Peyer's patch (tissue), 4 donors: ENCODE data around the gene RAE1. TPM values are rescaled to one million over a fixed set of nuclear protein-coding genes. Genes with fewer than 3 reads are reported as not detected.

ENCODE experiments used
- DNase-seq, 3 donors: peaks; one replicate each; pipeline ENCODE4 v3.0.0-alpha.2; 2017 to 2019
- H3K27ac ChIP-seq, 4 donors: fragments of 200-600 bp; sonication (generic); one replicate each; pipeline ENCODE4 v1.5.1; 2016 to 2019
- H3K27me3 ChIP-seq, 2 donors: fragments of 200-600 bp; sonication (generic); one replicate each; pipeline ENCODE4 v1.5.1; 2019
- H3K36me3 ChIP-seq, 3 donors: fragments of 200-600 bp; sonication (generic); one replicate each; pipeline ENCODE4 v1.5.1; 2016 to 2019
- H3K4me1 ChIP-seq, 4 donors: fragments of 200-600 bp; sonication (generic); one replicate each; pipeline ENCODE4 v1.5.1; 2016 to 2019
- H3K4me3 ChIP-seq, 4 donors: fragments of 200-600 bp; sonication (generic); 1 replicate in 3 of 4; 2 replicates in 1 of 4; pipeline ENCODE4 v1.5.1; 2016 to 2019; ENCODE audit warnings: mild to moderate bottlenecking in 1 of 4
- H3K9me3 ChIP-seq, 4 donors: fragments of 200-600 bp; sonication (generic); one replicate each; pipeline ENCODE4 v1.5.1; 2016 to 2019; ENCODE audit warnings: mild to moderate bottlenecking in 1 of 4
- POLR2A ChIP-seq, 2 donors: fragments of 450-650 bp; IDR thresholded peaks; one replicate each; pipeline ENCODE4 v1.5.1; 2017; ENCODE audit warnings: antibody characterized with exemption in 2 of 2, mild to moderate bottlenecking in 2 of 2, moderate library complexity in 2 of 2
- total RNA-seq, 4 donors: library from RNA; depleted of rRNA; stranded (reverse); fragments of >200 nt; gene quantifications; one replicate each; pipeline ENCODE4 v1.1.0, GENCODE V29; 2016
- TF ChIP-seq, protein P1 (sequence below), 6 experiments: fragments of 450-650 bp in 4 of 6; fragments of 200-600 bp in 2 of 6; sonication (generic) in 1 of 6; IDR thresholded peaks; one replicate each; pipeline ENCODE4 v1.5.1; 2017 to 2019; ENCODE audit warnings: antibody characterized with exemption in 6 of 6, mild to moderate bottlenecking in 3 of 6, moderate library complexity in 1 of 6

The RAE1 gene
- total RNA-seq, 4 donors from 2014 or later: 21.5 to 38.9 (median 33.3) TPM

DNA sequence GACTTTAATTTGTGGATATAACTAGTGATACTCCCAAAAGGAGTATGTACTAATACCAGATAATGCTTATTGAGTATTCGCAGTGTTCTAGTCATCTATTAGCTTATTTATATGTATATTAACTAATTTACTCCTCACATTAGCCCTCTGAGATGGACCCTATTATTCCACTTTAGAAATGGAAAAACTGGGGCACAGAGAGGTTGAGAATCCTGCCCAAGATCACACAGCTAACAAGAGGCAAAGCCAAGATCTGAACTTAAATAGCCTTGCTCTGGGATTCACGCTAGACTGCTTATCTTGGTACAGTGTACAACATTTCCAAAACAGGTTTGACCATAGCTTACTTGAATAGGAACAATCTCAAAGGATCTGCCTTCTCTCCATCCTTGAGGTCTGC, 29.9 kb upstream of the RAE1 start:
- no peaks in the 10 kb centered on the region for H3K36me3 ChIP-seq
- H3K27ac ChIP-seq: no peak overlapping the region
- DNase-seq: no peak
- no peaks in the 10 kb centered on the region for H3K4me1 ChIP-seq
- H3K4me3 ChIP-seq: no peak overlapping the region
- H3K27me3 ChIP-seq: no peaks in the 10 kb centered on the region
- no peaks in the 10 kb centered on the region for H3K9me3 ChIP-seq
- TF ChIP-seq POLR2A (IDR thresholded peaks at IDR 0.05): no peak
- TF ChIP-seq, protein P1, sequence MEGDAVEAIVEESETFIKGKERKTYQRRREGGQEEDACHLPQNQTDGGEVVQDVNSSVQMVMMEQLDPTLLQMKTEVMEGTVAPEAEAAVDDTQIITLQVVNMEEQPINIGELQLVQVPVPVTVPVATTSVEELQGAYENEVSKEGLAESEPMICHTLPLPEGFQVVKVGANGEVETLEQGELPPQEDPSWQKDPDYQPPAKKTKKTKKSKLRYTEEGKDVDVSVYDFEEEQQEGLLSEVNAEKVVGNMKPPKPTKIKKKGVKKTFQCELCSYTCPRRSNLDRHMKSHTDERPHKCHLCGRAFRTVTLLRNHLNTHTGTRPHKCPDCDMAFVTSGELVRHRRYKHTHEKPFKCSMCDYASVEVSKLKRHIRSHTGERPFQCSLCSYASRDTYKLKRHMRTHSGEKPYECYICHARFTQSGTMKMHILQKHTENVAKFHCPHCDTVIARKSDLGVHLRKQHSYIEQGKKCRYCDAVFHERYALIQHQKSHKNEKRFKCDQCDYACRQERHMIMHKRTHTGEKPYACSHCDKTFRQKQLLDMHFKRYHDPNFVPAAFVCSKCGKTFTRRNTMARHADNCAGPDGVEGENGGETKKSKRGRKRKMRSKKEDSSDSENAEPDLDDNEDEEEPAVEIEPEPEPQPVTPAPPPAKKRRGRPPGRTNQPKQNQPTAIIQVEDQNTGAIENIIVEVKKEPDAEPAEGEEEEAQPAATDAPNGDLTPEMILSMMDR (IDR thresholded peaks at IDR 0.05): no peak

DNA sequence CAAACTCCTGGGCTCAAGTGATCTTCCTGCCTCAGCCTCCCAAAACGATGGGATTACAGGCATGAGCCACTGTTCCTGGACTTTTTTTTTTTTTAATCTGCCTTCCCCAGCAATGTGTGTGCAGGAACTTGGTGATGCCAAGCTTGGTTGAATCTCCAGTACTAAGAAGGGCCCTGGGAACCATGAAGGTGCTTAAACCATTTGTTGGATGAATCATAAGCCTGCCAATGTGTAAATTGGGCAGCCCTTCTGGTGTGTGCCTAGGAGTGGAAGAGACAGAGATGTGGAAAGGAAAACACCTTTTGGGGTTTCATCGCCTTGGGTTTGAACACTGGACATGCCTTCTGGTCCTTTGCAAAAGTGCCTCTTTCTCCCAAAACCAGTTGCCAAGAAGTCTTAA, 28.6 kb upstream of the RAE1 start:
- H3K27ac ChIP-seq: no peak overlapping the region
- peaks cover 0 to 3% (median 0%) of the 10 kb centered on the region in 4 donors for H3K4me1 ChIP-seq
- no peaks in the 10 kb centered on the region for H3K36me3 ChIP-seq
- no peak overlapping the region for H3K4me3 ChIP-seq
- no peaks in the 10 kb centered on the region for H3K27me3 ChIP-seq
- H3K9me3 ChIP-seq: no peaks in the 10 kb centered on the region
- DNase-seq: no peak
- TF ChIP-seq, protein P1 (IDR thresholded peaks at IDR 0.05): no peak
- TF ChIP-seq POLR2A (IDR thresholded peaks at IDR 0.05): no peak

DNA sequence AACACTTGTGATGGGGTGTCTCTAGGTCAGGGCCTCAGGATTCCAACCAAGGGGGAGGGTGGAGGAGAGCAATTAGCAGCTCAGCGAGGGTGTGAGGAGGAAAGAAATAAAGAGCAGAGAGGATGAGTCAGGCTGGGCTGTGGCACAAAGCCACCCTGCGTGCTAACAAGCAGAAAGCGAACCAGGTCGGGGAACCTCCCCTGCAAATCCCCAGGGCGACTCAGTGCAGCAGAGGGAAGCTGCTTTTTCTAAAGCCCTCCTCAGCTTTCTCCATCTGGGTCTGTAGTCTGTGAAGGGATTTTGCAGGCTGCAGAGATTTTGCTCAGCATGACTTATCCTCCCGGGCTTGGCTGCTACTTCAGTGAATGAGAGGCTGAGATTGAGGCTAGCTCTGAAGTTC, 28.0 kb upstream of the RAE1 start:
- no peak for DNase-seq
- Histone ChIP-seq H3K27me3 (no peaks in the 10 kb centered on the region), H3K9me3 (no peaks in the 10 kb centered on the region), H3K27ac (no peak overlapping the region), H3K4me3 (no peak overlapping the region), H3K36me3 (no peaks in the 10 kb centered on the region), H3K4me1 (peaks cover 0 to 3% (median 0%) of the 10 kb centered on the region in 4 donors)
- TF ChIP-seq, protein P1 (IDR thresholded peaks at IDR 0.05): no peak
- no peak for TF ChIP-seq POLR2A (IDR thresholded peaks at IDR 0.05)

DNA sequence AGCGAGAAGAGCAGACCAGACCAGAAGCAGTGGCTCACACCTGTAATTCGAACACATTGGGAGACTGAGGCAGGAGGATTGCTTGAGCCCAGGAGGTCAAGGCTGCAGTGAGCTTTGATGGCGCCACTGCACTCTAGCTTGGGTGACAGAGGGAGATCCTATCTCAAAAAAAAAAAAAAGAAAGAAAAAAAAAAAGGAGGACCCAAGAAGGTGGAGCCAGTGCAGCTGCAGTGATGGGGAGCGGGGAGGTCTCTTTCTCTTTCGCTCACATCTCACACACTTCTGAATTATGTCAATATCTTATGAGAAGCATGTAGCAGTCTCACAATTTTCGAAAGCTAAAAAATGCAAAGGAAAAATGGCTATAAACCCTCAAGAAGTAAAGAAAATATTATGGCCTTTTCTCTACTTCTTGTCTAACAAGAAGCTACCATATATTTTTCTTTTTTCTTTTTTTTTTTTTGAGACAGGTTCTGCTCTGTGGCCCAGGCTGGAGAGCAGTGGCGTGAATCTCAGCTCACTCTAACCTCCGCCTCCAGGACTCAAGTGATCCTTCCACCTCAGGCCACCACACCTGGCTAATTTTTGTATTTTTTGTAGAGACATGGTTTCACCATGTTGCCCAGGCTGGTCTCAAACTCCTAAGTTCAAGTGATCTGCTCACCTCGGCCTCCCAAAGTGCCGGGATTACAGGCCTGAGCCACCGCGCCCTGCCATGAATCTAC, 25.3 kb upstream of the RAE1 start:
- Histone ChIP-seq H3K4me3 (no peak overlapping the region), H3K36me3 (no peaks in the 10 kb centered on the region), H3K9me3 (no peaks in the 10 kb centered on the region), H3K4me1 (peaks cover 0 to 3% (median 0%) of the 10 kb centered on the region in 4 donors), H3K27me3 (no peaks in the 10 kb centered on the region), H3K27ac (no peak overlapping the region)
- TF ChIP-seq, protein P1 (IDR thresholded peaks at IDR 0.05): no peak
- no peak for TF ChIP-seq POLR2A (IDR thresholded peaks at IDR 0.05)
- no peak for DNase-seq

DNA sequence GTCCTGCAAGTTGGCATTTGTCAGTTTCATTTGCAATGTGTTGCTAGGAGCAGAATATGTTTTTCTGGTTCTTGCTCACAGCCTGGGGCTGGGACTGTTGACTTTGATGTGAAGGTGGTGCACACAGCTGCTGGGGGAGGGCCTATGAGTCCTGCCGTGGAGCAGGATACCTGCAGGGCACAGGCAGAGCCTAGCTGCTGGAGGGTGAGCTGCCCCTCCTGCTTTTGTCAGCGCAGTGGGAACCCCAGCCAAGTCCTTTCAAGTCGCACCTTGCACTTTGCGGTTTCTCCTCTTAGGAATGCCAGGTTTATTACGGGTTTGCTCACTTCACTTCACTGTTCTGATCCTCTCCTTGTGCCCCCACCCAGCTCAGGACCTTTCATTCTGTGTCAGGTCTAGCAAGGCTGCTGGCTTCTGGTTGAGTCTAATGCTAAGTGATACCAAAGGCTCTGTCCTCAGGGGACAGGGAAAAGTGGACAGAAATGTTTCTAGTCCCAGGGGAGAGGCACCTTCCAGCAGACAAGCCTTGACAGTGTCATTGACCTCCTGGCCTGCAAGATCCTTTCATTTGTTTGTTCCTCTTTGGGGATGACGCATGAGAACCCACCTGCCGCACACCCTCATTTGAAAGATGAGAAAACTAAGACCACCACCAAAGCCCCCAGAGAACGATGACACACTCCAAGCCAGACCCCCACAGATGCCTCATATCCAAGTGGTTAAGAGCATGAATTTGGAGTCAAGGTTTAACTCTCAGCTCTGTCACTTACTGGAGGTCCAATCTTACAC, 24.2 kb upstream of the RAE1 start:
- no peak overlapping the region for H3K27ac ChIP-seq
- TF ChIP-seq POLR2A (IDR thresholded peaks at IDR 0.05): no peak
- TF ChIP-seq, protein P1 (IDR thresholded peaks at IDR 0.05): no peak

More for the DNA sequence above, 24.2 kb upstream of the RAE1 start:
- no peak overlapping the region for H3K4me3 ChIP-seq
- H3K36me3 ChIP-seq: no peaks in the 10 kb centered on the region
- H3K4me1 ChIP-seq: peaks cover 0 to 3% (median 0%) of the 10 kb centered on the region in 4 donors
- no peaks in the 10 kb centered on the region for H3K27me3 ChIP-seq
- no peaks in the 10 kb centered on the region for H3K9me3 ChIP-seq
- peak in 2 of 3 donors; percentile 51 to 54 for DNase-seq
